Stimulated activated naive CD8-positive, alpha-beta T cell treated with anti-CD3 and anti-CD28 coated beads, Interleukin-15, Interleukin-2, amounts not matched to agents 100 ng/mL and 50 ng/mL, for 24 hours (primary cell): Measurements from ENCODE around the gene PTAFR.

ENCODE experiments used
- H3K27ac Mint-ChIP-seq: one replicate; pipeline ENCODE4 v1.8.0; 2021; ENCODE audit warnings: mild to moderate bottlenecking, mixed read lengths
- H3K27me3 Mint-ChIP-seq: one replicate; pipeline ENCODE4 v1.8.0; 2021; ENCODE audit warnings: mixed read lengths
- H3K36me3 Mint-ChIP-seq: one replicate; pipeline ENCODE4 v1.8.0; 2021; ENCODE audit warnings: low read depth, mixed read lengths
- H3K4me1 Mint-ChIP-seq: one replicate; pipeline ENCODE4 v1.8.0; 2021; ENCODE audit warnings: low read depth, mixed read lengths
- H3K4me3 Mint-ChIP-seq: one replicate; pipeline ENCODE4 v1.8.0; 2021; ENCODE audit warnings: mild to moderate bottlenecking, mixed read lengths
- H3K9me3 Mint-ChIP-seq: one replicate; pipeline ENCODE4 v1.8.0; 2021; ENCODE audit warnings: mixed read lengths

Gene PTAFR

GRCh38 chr1:28123461-28123961, 53.0 kb downstream of the PTAFR start:
- H3K4me1 Mint-ChIP-seq, result peaks cover 16% of the 10 kb centered on the region

GRCh38 chr1:28122183-28122582, 54.3 kb downstream of the PTAFR start:
- H3K9me3 Mint-ChIP-seq, result no peaks in the 10 kb centered on the region
- no peak overlapping the region for H3K27ac Mint-ChIP-seq
- H3K4me1 Mint-ChIP-seq, result peaks cover 9% of the 10 kb centered on the region
- H3K36me3 Mint-ChIP-seq, result no peaks in the 10 kb centered on the region
- peaks cover 32% of the 10 kb centered on the region for H3K27me3 Mint-ChIP-seq
- H3K4me3 Mint-ChIP-seq, result no peak overlapping the region

More at GRCh38 chr1:28123461-28123961, 53.0 kb downstream of the PTAFR start:
- no peak overlapping the region for H3K27ac Mint-ChIP-seq
- no peak overlapping the region for H3K4me3 Mint-ChIP-seq
- H3K27me3 Mint-ChIP-seq, result peaks cover 28% of the 10 kb centered on the region
- H3K36me3 Mint-ChIP-seq, result no peaks in the 10 kb centered on the region
- no peaks in the 10 kb centered on the region for H3K9me3 Mint-ChIP-seq

- peaks cover 16% of the 10 kb centered on the region for H3K4me1 Mint-ChIP-seq
- H3K36me3 Mint-ChIP-seq, result no peaks in the 10 kb centered on the region
- no peak overlapping the region for H3K4me3 Mint-ChIP-seq
- H3K27ac Mint-ChIP-seq, result no peak overlapping the region
- peaks cover 20% of the 10 kb centered on the region for H3K27me3 Mint-ChIP-seq
- no peaks in the 10 kb centered on the region for H3K9me3 Mint-ChIP-seq
These were observed 56.9 kb downstream of the PTAFR start for GRCh38 chr1:28119556-28119955.

GRCh38 chr1:28118640-28119307, 57.7 kb downstream of the PTAFR start:
- Mint-ChIP-seq H3K4me1 (peaks cover 23% of the 10 kb centered on the region), H3K27ac (no peak overlapping the region), H3K4me3 (no peak overlapping the region), H3K27me3 (peaks cover 20% of the 10 kb centered on the region), H3K9me3 (no peaks in the 10 kb centered on the region), H3K36me3 (no peaks in the 10 kb centered on the region)

GRCh38 chr1:28115267-28115666, 61.2 kb downstream of the PTAFR start:
- no peaks in the 10 kb centered on the region for H3K36me3 Mint-ChIP-seq
- peak overlapping the region; percentile 45 for H3K4me3 Mint-ChIP-seq
- H3K27ac Mint-ChIP-seq, result peak overlapping the region; percentile 69
- H3K27me3 Mint-ChIP-seq, result peaks cover 15% of the 10 kb centered on the region
- peaks cover 42% of the 10 kb centered on the region for H3K4me1 Mint-ChIP-seq
- H3K9me3 Mint-ChIP-seq, result peaks cover 3% of the 10 kb centered on the region

- H3K4me3 Mint-ChIP-seq, result no peak overlapping the region
These were observed 61.6 kb downstream of the PTAFR start for GRCh38 chr1:28114844-28115243.

GRCh38 chr1:28113242-28113572, 63.3 kb downstream of the PTAFR start:
- Mint-ChIP-seq H3K4me3 (no peak overlapping the region), H3K27ac (no peak overlapping the region), H3K36me3 (no peaks in the 10 kb centered on the region), H3K27me3 (peaks cover 10% of the 10 kb centered on the region), H3K9me3 (peaks cover 3% of the 10 kb centered on the region), H3K4me1 (peaks cover 42% of the 10 kb centered on the region)

More at GRCh38 chr1:28114844-28115243, 61.6 kb downstream of the PTAFR start:
- peaks cover 15% of the 10 kb centered on the region for H3K27me3 Mint-ChIP-seq
- H3K4me1 Mint-ChIP-seq, result peaks cover 42% of the 10 kb centered on the region
- no peak overlapping the region for H3K27ac Mint-ChIP-seq
- peaks cover 3% of the 10 kb centered on the region for H3K9me3 Mint-ChIP-seq
- no peaks in the 10 kb centered on the region for H3K36me3 Mint-ChIP-seq

- H3K36me3 Mint-ChIP-seq, result no peaks in the 10 kb centered on the region
- H3K9me3 Mint-ChIP-seq, result peaks cover 3% of the 10 kb centered on the region
- peaks cover 10% of the 10 kb centered on the region for H3K27me3 Mint-ChIP-seq
- H3K4me1 Mint-ChIP-seq, result peaks cover 42% of the 10 kb centered on the region
- H3K4me3 Mint-ChIP-seq, result no peak overlapping the region
- H3K27ac Mint-ChIP-seq, result no peak overlapping the region
These were observed 63.9 kb downstream of the PTAFR start for GRCh38 chr1:28112388-28113241.

- no peaks in the 10 kb centered on the region for H3K36me3 Mint-ChIP-seq
- peaks cover 42% of the 10 kb centered on the region for H3K4me1 Mint-ChIP-seq
- H3K4me3 Mint-ChIP-seq, result no peak overlapping the region
- no peak overlapping the region for H3K27ac Mint-ChIP-seq
- peaks cover 4% of the 10 kb centered on the region for H3K27me3 Mint-ChIP-seq
- H3K9me3 Mint-ChIP-seq, result peaks cover 3% of the 10 kb centered on the region
These were observed 65.3 kb downstream of the PTAFR start for GRCh38 chr1:28111157-28111556.

GRCh38 chr1:28110555-28110954, 65.9 kb downstream of the PTAFR start:
- Mint-ChIP-seq H3K9me3 (peaks cover 3% of the 10 kb centered on the region), H3K4me1 (peaks cover 41% of the 10 kb centered on the region), H3K27ac (no peak overlapping the region), H3K36me3 (no peaks in the 10 kb centered on the region), H3K4me3 (no peak overlapping the region), H3K27me3 (peaks cover 4% of the 10 kb centered on the region)

GRCh38 chr1:28109639-28110038, 66.9 kb downstream of the PTAFR start:
- H3K27ac Mint-ChIP-seq, result no peak overlapping the region

GRCh38 chr1:28108001-28108400, 68.5 kb downstream of the PTAFR start:
- H3K27me3 Mint-ChIP-seq, result peaks cover 4% of the 10 kb centered on the region
- H3K9me3 Mint-ChIP-seq, result peaks cover 3% of the 10 kb centered on the region
- no peak overlapping the region for H3K4me3 Mint-ChIP-seq
- no peaks in the 10 kb centered on the region for H3K36me3 Mint-ChIP-seq
- H3K4me1 Mint-ChIP-seq, result peaks cover 22% of the 10 kb centered on the region
- H3K27ac Mint-ChIP-seq, result no peak overlapping the region

More at GRCh38 chr1:28109639-28110038, 66.9 kb downstream of the PTAFR start:
- H3K4me3 Mint-ChIP-seq, result no peak overlapping the region
- H3K36me3 Mint-ChIP-seq, result no peaks in the 10 kb centered on the region
- peaks cover 32% of the 10 kb centered on the region for H3K4me1 Mint-ChIP-seq
- H3K9me3 Mint-ChIP-seq, result peaks cover 3% of the 10 kb centered on the region
- H3K27me3 Mint-ChIP-seq, result peaks cover 4% of the 10 kb centered on the region

- Mint-ChIP-seq H3K27me3 (peaks cover 3% of the 10 kb centered on the region), H3K4me1 (no peaks in the 10 kb centered on the region), H3K9me3 (no peaks in the 10 kb centered on the region), H3K4me3 (no peak overlapping the region), H3K36me3 (no peaks in the 10 kb centered on the region), H3K27ac (no peak overlapping the region)
These were observed 71.5 kb downstream of the PTAFR start for GRCh38 chr1:28104866-28105467.

- Mint-ChIP-seq H3K4me3 (no peak overlapping the region), H3K27me3 (peaks cover 3% of the 10 kb centered on the region), H3K4me1 (no peaks in the 10 kb centered on the region), H3K27ac (no peak overlapping the region), H3K36me3 (no peaks in the 10 kb centered on the region), H3K9me3 (no peaks in the 10 kb centered on the region)
These were observed 74.3 kb downstream of the PTAFR start for GRCh38 chr1:28102189-28102588.
